ENCODE measurements around the gene PGBD5.

PGBD5 gene

DNA sequence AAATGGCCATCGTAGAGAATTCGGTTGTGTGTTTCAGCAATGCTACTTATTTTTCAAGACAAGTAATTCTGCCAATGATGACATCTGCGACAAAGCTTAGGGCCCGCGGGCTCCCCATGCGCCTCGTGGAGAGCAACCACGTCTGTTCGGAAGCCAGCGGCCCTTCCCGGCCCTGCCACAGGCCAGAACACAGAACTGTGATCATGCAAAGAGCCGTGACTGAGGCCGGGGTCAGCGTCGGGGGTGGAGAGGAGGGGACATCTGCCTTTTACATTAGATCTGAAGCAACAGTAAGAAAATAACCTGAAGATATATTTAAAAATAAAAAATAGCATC lies 103.7 kb downstream of the PGBD5 start:
- Histone ChIP-seq H3K4me1 (ENCODE audit: control insufficient read depth in 1 of 2, insufficient read depth in 1 of 2, low read depth in 1 of 2, low read length in 1 of 2) (no peaks in the 10 kb centered on the region), H3K27ac (no peak overlapping the region), H3K4me3 (ENCODE audit: low read depth in 1 of 2, low read length in 1 of 2) (no peak overlapping the region), H3K9me3 (no peaks in the 10 kb centered on the region), H3K36me3 (no peaks in the 10 kb centered on the region), H3K27me3 (no peaks in the 10 kb centered on the region)
- TF ChIP-seq CTCF (IDR thresholded peaks at IDR 0.05), result no peak

GRCh38 chr1:230321741-230322420 lies 104.3 kb downstream of the PGBD5 start:
- H3K9me3 ChIP-seq, result no peaks in the 10 kb centered on the region
- no peaks in the 10 kb centered on the region for H3K36me3 ChIP-seq
- H3K4me1 ChIP-seq (ENCODE audit: control insufficient read depth in 1 of 2, insufficient read depth in 1 of 2, low read depth in 1 of 2, low read length in 1 of 2), result no peaks in the 10 kb centered on the region
- H3K27me3 ChIP-seq, result no peaks in the 10 kb centered on the region
- TF ChIP-seq CTCF (IDR thresholded peaks at IDR 0.05), result no peak
- no peak overlapping the region for H3K27ac ChIP-seq
- H3K4me3 ChIP-seq (ENCODE audit: low read depth in 1 of 2, low read length in 1 of 2), result no peak overlapping the region

DNA sequence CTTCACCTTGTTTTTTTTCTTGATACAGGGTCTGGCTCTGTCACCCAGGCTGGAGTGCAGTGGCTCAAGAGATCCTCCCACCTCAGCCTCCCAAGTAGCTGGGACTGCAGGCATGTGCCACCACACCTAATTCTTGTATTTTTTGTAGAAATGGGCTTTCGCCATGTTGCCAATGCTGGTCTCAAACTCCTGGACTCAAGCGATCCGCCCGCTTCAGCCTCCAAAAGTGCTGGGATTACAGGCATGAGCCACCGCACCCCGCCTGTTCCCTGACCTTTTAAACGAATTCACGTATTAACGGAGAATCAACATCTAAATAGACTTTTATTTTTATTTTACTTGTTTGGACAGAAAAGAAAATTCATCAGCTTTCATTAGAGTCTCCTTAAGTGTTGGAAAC lies 104.8 kb downstream of the PGBD5 start:
- Histone ChIP-seq H3K27ac (no peak overlapping the region), H3K4me3 (ENCODE audit: low read depth in 1 of 2, low read length in 1 of 2) (no peak overlapping the region), H3K27me3 (no peaks in the 10 kb centered on the region), H3K9me3 (no peaks in the 10 kb centered on the region), H3K4me1 (ENCODE audit: control insufficient read depth in 1 of 2, insufficient read depth in 1 of 2, low read depth in 1 of 2, low read length in 1 of 2) (no peaks in the 10 kb centered on the region), H3K36me3 (no peaks in the 10 kb centered on the region)
- no peak for TF ChIP-seq CTCF (IDR thresholded peaks at IDR 0.05)

DNA sequence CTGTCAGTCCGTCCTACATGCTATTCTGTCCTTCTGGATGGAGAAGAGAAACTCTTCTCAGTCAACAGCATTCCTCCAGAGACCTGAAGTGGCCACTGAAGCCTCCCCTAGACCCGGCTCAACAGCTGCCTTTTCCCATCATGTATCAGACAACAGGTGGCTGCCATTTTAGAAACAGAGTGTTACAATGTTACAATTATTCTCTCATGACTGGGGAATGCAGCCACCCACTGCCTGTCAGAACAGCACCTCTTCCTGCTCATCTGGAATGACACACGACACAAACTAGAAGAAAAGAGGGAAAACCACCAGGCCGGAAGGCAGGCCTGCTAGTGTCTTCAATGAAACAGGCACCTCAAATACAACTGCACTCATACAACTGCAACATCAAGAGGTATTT lies 105.3 kb downstream of the PGBD5 start:
- no peak overlapping the region for H3K27ac ChIP-seq
- no peak overlapping the region for H3K4me3 ChIP-seq (ENCODE audit: low read depth in 1 of 2, low read length in 1 of 2)
- H3K27me3 ChIP-seq, result no peaks in the 10 kb centered on the region
- no peaks in the 10 kb centered on the region for H3K9me3 ChIP-seq
- H3K36me3 ChIP-seq, result no peaks in the 10 kb centered on the region
- TF ChIP-seq CTCF (IDR thresholded peaks at IDR 0.05), result no peak
- no peaks in the 10 kb centered on the region for H3K4me1 ChIP-seq (ENCODE audit: control insufficient read depth in 1 of 2, insufficient read depth in 1 of 2, low read depth in 1 of 2, low read length in 1 of 2)

DNA sequence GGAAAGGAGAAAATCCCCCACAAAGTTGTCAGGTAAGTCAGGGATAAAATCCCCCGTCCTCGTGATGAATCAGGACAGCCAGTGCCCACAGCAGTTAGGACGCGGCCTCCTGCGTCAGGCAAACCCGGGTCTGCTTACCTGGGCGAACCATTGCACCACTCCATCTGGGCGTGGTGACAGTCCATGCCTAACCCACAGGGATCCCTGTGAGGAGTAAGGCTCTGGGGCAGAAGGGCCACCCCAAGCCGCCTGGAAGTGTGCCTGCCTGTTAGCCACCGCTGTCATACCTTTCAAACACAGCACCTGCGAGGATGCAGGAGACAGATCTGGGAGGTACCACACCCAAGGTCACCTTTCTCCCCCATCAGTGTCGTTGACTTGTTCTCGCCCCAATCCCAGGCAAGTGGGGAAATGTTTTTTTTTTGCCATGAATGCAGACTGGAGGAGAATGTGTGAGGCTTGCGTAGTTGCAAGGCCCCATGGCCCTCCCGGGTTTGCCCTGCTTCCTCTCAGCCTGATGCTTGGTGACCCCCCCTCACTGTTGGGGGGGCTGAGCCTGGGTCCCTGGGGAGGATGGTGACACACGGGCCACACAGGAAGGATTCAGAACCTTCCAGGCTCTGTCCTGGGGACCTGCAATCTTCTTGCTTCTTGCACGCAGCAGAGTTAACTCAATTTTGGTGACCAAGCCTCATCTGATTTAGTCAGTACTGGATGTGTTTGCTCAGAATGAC lies 107.0 kb downstream of the PGBD5 start:
- Histone ChIP-seq H3K9me3 (no peaks in the 10 kb centered on the region), H3K36me3 (no peaks in the 10 kb centered on the region)

More for the DNA sequence above, 107.0 kb downstream of the PGBD5 start:
- no peaks in the 10 kb centered on the region for H3K27me3 ChIP-seq
- no peaks in the 10 kb centered on the region for H3K4me1 ChIP-seq (ENCODE audit: control insufficient read depth in 1 of 2, insufficient read depth in 1 of 2, low read depth in 1 of 2, low read length in 1 of 2)
- TF ChIP-seq CTCF (IDR thresholded peaks at IDR 0.05), result no peak
- no peak overlapping the region for H3K27ac ChIP-seq
- H3K4me3 ChIP-seq (ENCODE audit: low read depth in 1 of 2, low read length in 1 of 2), result no peak overlapping the region

All from neutrophil (primary cell).